Mesendoderm (in vitro differentiated cells): ENCODE results near the gene PTPRS.

Experiments used
- DNase-seq: peaks from one replicate; pipeline ENCODE4 v3.0.0; 2013
- H2AK5ac ChIP-seq: 2 replicates; pipeline ENCODE4 v1.6.1; 2013; ENCODE audit warnings: low read length, inconsistent platforms
- H2BK120ac ChIP-seq: 2 replicates; pipeline ENCODE4 v1.6.1; 2013; ENCODE audit warnings: low read depth, mild to moderate bottlenecking, low read length, moderate library complexity, mixed read lengths
- H2BK15ac ChIP-seq: replicated peaks from 2 replicates; pipeline ENCODE4 v1.6.1; 2013; ENCODE audit warnings: low read depth, mild to moderate bottlenecking, moderate library complexity
- H2BK5ac ChIP-seq: 2 replicates; pipeline ENCODE4 v1.6.1; 2013; ENCODE audit warnings: low read length, inconsistent platforms
- H3K18ac ChIP-seq: 2 replicates; pipeline ENCODE4 v1.6.1; 2013; ENCODE audit warnings: mild to moderate bottlenecking, low read length, mixed read lengths
- H3K23ac ChIP-seq: one replicate; pipeline ENCODE4 v1.6.1; 2013; ENCODE audit warnings: low read length
- H3K27ac ChIP-seq: 2 replicates; pipeline ENCODE4 v1.5.1; 2013; ENCODE audit warnings: low read depth, mild to moderate bottlenecking, inconsistent platforms, low read length, moderate library complexity
- H3K27me3 ChIP-seq: 2 replicates; pipeline ENCODE4 v1.6.1; 2013; ENCODE audit warnings: low read length, control low read depth, mild to moderate bottlenecking, inconsistent platforms; ENCODE audit not compliant: insufficient read depth, poor library complexity
- H3K36me3 ChIP-seq: 2 replicates; pipeline ENCODE4 v1.6.1; 2013; ENCODE audit warnings: low read length, inconsistent platforms; ENCODE audit not compliant: control insufficient read depth, insufficient read depth
- H3K4ac ChIP-seq: one replicate; pipeline ENCODE4 v1.6.1; 2013; ENCODE audit warnings: low read depth, mild to moderate bottlenecking, low read length, moderate library complexity
- H3K4me1 ChIP-seq: 2 replicates; pipeline ENCODE4 v1.6.1; 2013; ENCODE audit warnings: low read depth, low read length, inconsistent platforms; ENCODE audit not compliant: control insufficient read depth
- H3K4me2 ChIP-seq: 2 replicates; pipeline ENCODE4 v1.6.1; 2013; ENCODE audit warnings: low read length
- H3K4me3 ChIP-seq: 2 replicates; pipeline ENCODE4 v1.5.1; 2013; ENCODE audit warnings: mild to moderate bottlenecking, low read length
- H3K56ac ChIP-seq: one replicate; pipeline ENCODE4 v1.6.1; 2013; ENCODE audit warnings: low read length
- H3K79me1 ChIP-seq: 2 replicates; pipeline ENCODE4 v1.6.1; 2013; ENCODE audit warnings: low read length, inconsistent platforms
- H3K79me2 ChIP-seq: 2 replicates; pipeline ENCODE4 v1.6.1; 2013; ENCODE audit warnings: mild to moderate bottlenecking, low read length; ENCODE audit not compliant: control insufficient read depth, insufficient read depth
- H3K9ac ChIP-seq: 2 replicates; pipeline ENCODE4 v1.6.1; 2013; ENCODE audit warnings: low read length, inconsistent platforms
- H4K5ac ChIP-seq: one replicate; pipeline ENCODE4 v1.6.1; 2013; ENCODE audit warnings: low read length
- H4K8ac ChIP-seq: one replicate; pipeline ENCODE4 v1.6.1; 2013; ENCODE audit warnings: low read depth, mild to moderate bottlenecking, control low read depth, low read length, moderate library complexity
- WGBS: extraction: QIAGEN DNeasy Blood & Tissue Kit; methylation state at CpG from one replicate; pipeline ENCODE4 v1.1.7; 2013; ENCODE audit warnings: low lambda C conversion rate, missing lambda C conversion rate; ENCODE audit not compliant: insufficient coverage; ENCODE audit errors: extremely low coverage; 5-methylcytosine and 5-hydroxymethylcytosine counted together

Gene PTPRS

GRCh38 chr19:5319516-5319915, 21.1 kb downstream of the PTPRS start:
- Histone ChIP-seq H3K23ac (no peak overlapping the region), H4K8ac (no peak overlapping the region), H3K36me3 (no peaks in the 10 kb centered on the region), H3K56ac (no peak overlapping the region), H2BK120ac (no peak overlapping the region), H3K79me2 (peaks cover 7% of the 10 kb centered on the region), H3K79me1 (peaks cover 13% of the 10 kb centered on the region), H3K4me1 (no peaks in the 10 kb centered on the region), H3K4ac (no peak overlapping the region), H2BK15ac (no peak overlapping the region), H3K4me2 (no peak overlapping the region), H3K18ac (no peak overlapping the region), H3K9ac (no peak overlapping the region), H2AK5ac (no peak overlapping the region), H3K4me3 (no peak overlapping the region), H2BK5ac (no peak overlapping the region), H3K27ac (no peak overlapping the region), H3K27me3 (no peaks in the 10 kb centered on the region), H4K5ac (no peak overlapping the region)
- DNase-seq: no peak
- WGBS: no CpG with 5 or more reads among the region's 9 CpGs

DNA sequence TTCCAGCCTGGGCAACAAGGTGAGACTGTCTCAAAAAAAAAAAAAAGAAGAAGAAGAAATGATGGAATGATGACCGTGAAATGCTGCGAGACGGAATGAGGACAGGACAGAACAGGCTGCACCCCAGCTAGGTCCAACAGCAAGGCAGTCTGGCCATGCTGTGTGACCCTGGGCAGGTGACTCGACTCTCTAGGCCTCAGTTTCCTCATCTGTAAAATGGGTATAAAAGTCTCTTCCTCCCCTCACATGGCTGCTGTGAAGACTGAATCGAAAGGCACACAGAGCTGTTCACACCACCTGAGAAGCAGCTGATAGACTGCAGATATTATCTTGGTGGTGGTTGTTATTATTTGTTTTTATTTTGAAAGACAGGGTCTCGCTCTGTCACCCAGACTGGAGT, 22.3 kb downstream of the PTPRS start:
- no peak for DNase-seq
- Histone ChIP-seq H3K36me3 (no peaks in the 10 kb centered on the region), H3K27ac (no peak overlapping the region), H3K23ac (no peak overlapping the region), H2AK5ac (no peak overlapping the region), H3K27me3 (no peaks in the 10 kb centered on the region), H3K4me1 (no peaks in the 10 kb centered on the region), H3K9ac (no peak overlapping the region), H3K79me1 (peaks cover 15% of the 10 kb centered on the region), H2BK5ac (no peak overlapping the region), H2BK15ac (no peak overlapping the region), H3K4me3 (no peak overlapping the region), H3K4me2 (no peak overlapping the region), H3K18ac (no peak overlapping the region), H2BK120ac (no peak overlapping the region), H3K56ac (no peak overlapping the region), H3K4ac (no peak overlapping the region), H3K79me2 (peaks cover 7% of the 10 kb centered on the region), H4K5ac (no peak overlapping the region), H4K8ac (no peak overlapping the region)
- WGBS: no CpG with 5 or more reads among the region's 6 CpGs

GRCh38 chr19:5317321-5317720, 23.3 kb downstream of the PTPRS start:
- Histone ChIP-seq H3K79me1 (peaks cover 16% of the 10 kb centered on the region), H3K79me2 (peaks cover 7% of the 10 kb centered on the region), H3K27me3 (no peaks in the 10 kb centered on the region), H2BK120ac (no peak overlapping the region), H3K4me1 (no peaks in the 10 kb centered on the region), H3K4me3 (no peak overlapping the region), H3K36me3 (no peaks in the 10 kb centered on the region), H3K4me2 (no peak overlapping the region), H2BK5ac (no peak overlapping the region), H3K56ac (no peak overlapping the region), H3K23ac (no peak overlapping the region), H3K4ac (no peak overlapping the region), H3K9ac (no peak overlapping the region), H2BK15ac (no peak overlapping the region), H4K8ac (no peak overlapping the region), H3K18ac (no peak overlapping the region), H3K27ac (no peak overlapping the region), H4K5ac (no peak overlapping the region), H2AK5ac (no peak overlapping the region)
- no CpG with 5 or more reads among the region's 7 CpGs for WGBS
- DNase-seq: no peak

DNA sequence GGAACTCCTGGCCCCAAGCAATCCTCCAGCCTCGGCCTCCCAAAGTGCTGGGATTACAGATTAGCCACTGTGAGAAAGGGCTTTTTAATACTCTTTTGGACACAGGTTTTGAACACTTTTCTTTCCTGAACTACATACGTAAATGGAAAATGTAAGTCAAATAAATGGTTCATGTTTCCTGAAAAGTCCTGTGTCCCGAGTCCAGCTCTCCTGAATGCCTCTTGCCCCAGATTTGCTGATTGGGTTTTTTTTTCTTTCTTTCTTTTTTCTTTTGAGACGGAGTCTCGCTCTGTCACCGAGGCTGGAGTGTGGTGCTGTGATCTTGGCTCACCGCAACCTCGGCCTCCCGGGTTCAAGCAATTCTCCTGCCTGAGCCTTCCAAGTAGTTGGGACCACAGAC, 24.5 kb downstream of the PTPRS start:
- Histone ChIP-seq H3K23ac (no peak overlapping the region), H3K56ac (no peak overlapping the region), H3K27me3 (no peaks in the 10 kb centered on the region), H3K36me3 (no peaks in the 10 kb centered on the region), H3K27ac (no peak overlapping the region), H2BK5ac (no peak overlapping the region), H3K9ac (no peak overlapping the region), H4K8ac (no peak overlapping the region), H3K79me2 (no peaks in the 10 kb centered on the region), H3K4me2 (no peak overlapping the region), H4K5ac (no peak overlapping the region), H3K4ac (no peak overlapping the region), H3K4me3 (no peak overlapping the region), H2BK15ac (no peak overlapping the region), H3K4me1 (no peaks in the 10 kb centered on the region), H2AK5ac (no peak overlapping the region), H3K18ac (no peak overlapping the region), H2BK120ac (no peak overlapping the region), H3K79me1 (peaks cover 10% of the 10 kb centered on the region)
- WGBS: no CpG with 5 or more reads among the region's 9 CpGs
- no peak for DNase-seq

DNA sequence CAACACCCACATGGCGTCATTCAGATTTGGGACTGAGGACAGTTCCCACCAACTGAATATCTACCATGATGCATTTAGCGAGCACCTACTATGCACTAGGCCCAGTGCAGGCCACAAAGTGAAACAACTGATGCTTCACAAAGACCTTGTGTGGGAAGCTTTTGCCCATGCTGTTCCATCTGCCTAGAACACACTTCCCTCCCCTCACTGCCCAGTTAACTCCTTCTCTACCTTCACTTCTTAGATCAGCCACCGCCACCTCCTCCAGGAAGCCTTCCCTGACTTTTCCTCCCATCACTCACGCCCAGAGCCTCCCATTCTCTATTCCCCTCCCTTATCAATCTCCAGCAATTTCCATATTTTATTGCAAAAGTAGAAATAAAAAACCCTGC, 25.7 kb downstream of the PTPRS start:
- H3K9ac ChIP-seq: no peak overlapping the region
- no peak overlapping the region for H3K18ac ChIP-seq
- 100% methylated on average over 1 of the region's 4 CpGs for WGBS

GRCh38 chr19:5314012-5314906, 26.4 kb downstream of the PTPRS start:
- no peak for DNase-seq

More for the DNA sequence above, 25.7 kb downstream of the PTPRS start:
- H3K27ac ChIP-seq: no peak overlapping the region
- no peak overlapping the region for H2BK120ac ChIP-seq
- no peaks in the 10 kb centered on the region for H3K36me3 ChIP-seq
- no peaks in the 10 kb centered on the region for H3K27me3 ChIP-seq
- H2BK15ac ChIP-seq: no peak overlapping the region
- no peak overlapping the region for H2BK5ac ChIP-seq
- H4K5ac ChIP-seq: no peak overlapping the region
- no peak overlapping the region for H2AK5ac ChIP-seq
- no peaks in the 10 kb centered on the region for H3K79me2 ChIP-seq
- DNase-seq: no peak
- no peak overlapping the region for H3K4me3 ChIP-seq
- H3K4me2 ChIP-seq: no peak overlapping the region
- H3K79me1 ChIP-seq: peaks cover 8% of the 10 kb centered on the region
- H3K56ac ChIP-seq: no peak overlapping the region
- no peak overlapping the region for H3K23ac ChIP-seq
- H4K8ac ChIP-seq: no peak overlapping the region
- no peaks in the 10 kb centered on the region for H3K4me1 ChIP-seq
- no peak overlapping the region for H3K4ac ChIP-seq

More at GRCh38 chr19:5314012-5314906, 26.4 kb downstream of the PTPRS start:
- H3K4ac ChIP-seq: no peak overlapping the region
- no peaks in the 10 kb centered on the region for H3K4me1 ChIP-seq
- no peak overlapping the region for H2BK15ac ChIP-seq
- no peak overlapping the region for H3K56ac ChIP-seq
- H2AK5ac ChIP-seq: no peak overlapping the region
- H3K23ac ChIP-seq: no peak overlapping the region
- no peak overlapping the region for H2BK5ac ChIP-seq
- no peaks in the 10 kb centered on the region for H3K79me2 ChIP-seq
- H4K5ac ChIP-seq: no peak overlapping the region
- no peak overlapping the region for H2BK120ac ChIP-seq
- peaks cover 8% of the 10 kb centered on the region for H3K79me1 ChIP-seq
- no peak overlapping the region for H3K4me3 ChIP-seq
- H3K27me3 ChIP-seq: no peaks in the 10 kb centered on the region
- H3K9ac ChIP-seq: no peak overlapping the region
- H4K8ac ChIP-seq: no peak overlapping the region
- no peak overlapping the region for H3K18ac ChIP-seq
- H3K36me3 ChIP-seq: no peaks in the 10 kb centered on the region
- no peak overlapping the region for H3K4me2 ChIP-seq
- WGBS: no CpG with 5 or more reads among the region's 7 CpGs
- H3K27ac ChIP-seq: no peak overlapping the region
